ENCODE results near the gene TSEN54. TPM values are rescaled to one million over a fixed set of nuclear protein-coding genes. Genes with fewer than 3 reads are reported as not detected.

The TSEN54 gene
- total RNA-seq, 3 donors from 2014 or later = 26.3 to 38.0 (median 28.7) TPM

DNA sequence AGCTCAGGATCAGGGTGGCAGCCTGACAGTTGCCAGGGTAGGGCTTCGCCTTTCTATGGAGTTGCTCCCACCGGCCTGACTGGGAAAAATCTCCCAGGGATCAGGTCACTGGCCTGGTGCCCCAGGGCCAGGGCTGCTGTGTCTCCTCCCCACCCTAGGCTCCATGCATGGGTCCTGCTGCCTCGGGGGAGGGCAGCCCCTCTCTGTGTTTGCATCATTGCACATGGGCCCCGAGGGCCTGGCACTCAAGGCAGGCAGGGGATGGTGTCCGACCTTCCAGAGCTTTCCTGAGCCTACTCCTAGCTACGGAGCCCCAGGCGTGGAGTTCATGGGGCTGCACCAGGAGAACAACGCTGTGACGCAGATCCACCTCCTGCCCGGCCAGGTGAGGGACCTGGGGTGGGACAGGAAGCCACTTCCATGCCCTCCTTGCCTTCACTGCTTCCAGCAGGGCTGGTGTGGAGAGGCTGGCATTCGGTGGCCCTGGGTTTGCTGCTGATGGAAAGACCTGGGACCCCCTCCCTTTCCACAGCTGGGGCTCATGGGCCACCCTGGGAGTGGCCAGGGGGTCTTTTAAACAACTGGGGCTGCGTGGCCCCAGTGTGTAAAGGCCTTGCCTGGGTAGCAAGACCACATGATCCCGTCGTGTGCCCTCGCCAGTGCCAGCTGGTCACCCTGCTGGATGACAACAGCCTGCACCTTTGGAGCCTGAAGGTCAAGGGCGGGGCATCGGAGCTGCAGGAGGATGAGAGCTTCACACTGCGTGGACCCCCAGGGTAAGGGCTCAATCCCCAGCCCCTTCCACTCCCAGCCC lies 41.7 kb downstream of the TSEN54 start:
- DNase-seq (no peak), ATAC-seq (peak; percentile 2)
- peaks cover 32% of the 10 kb centered on the region for H3K4me1 ChIP-seq (ENCODE audit: low read depth)
- TF ChIP-seq, protein P1, sequence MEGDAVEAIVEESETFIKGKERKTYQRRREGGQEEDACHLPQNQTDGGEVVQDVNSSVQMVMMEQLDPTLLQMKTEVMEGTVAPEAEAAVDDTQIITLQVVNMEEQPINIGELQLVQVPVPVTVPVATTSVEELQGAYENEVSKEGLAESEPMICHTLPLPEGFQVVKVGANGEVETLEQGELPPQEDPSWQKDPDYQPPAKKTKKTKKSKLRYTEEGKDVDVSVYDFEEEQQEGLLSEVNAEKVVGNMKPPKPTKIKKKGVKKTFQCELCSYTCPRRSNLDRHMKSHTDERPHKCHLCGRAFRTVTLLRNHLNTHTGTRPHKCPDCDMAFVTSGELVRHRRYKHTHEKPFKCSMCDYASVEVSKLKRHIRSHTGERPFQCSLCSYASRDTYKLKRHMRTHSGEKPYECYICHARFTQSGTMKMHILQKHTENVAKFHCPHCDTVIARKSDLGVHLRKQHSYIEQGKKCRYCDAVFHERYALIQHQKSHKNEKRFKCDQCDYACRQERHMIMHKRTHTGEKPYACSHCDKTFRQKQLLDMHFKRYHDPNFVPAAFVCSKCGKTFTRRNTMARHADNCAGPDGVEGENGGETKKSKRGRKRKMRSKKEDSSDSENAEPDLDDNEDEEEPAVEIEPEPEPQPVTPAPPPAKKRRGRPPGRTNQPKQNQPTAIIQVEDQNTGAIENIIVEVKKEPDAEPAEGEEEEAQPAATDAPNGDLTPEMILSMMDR (IDR thresholded peaks at IDR 0.05) = no peak
- H3K4me3 ChIP-seq = no peak overlapping the region
- intact Hi-C loops (cut with DNase I, micrococcal nuclease) = no loop called here
- no peaks in the 10 kb centered on the region for H3K9me3 ChIP-seq
- H3K36me3 ChIP-seq (ENCODE audit: low read depth) = peaks cover 2% of the 10 kb centered on the region

DNA sequence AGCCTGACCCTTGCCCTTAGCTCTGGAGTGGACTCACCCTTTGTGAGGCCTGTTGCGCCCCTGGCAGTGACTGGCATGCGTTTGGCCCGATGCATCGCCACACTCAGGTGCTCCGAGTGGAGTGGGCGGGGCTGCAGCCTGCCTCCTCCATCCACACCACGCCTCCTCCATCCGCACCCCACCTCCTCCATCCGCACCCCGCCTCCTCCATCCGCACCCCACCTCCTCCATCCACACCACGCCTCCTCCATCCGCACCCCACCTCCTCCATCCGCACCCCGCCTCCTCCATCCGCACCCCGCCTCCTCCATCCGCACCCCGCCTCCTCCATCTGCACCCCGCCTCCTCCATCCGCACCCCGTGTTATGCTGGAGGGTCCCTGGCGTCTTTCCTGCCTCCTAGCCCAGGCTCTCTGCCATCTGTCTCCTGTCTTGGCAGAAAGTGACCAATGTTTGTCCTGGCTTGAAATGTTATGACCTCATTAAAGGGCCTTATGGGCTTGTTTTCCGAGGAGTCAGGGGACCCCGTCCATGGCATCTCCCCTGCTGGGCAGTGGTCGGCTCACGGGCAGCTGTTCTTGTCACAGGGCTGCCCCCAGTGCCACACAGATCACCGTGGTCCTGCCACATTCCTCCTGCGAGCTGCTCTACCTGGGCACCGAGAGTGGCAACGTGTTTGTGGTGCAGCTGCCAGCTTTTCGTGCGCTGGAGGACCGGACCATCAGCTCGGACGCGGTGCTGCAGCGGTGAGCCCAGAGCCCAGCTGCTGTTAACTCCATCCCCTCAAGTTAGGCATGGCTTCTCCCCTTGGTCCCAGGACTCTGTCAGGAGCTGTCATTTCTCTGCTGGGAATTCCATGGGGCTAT lies 42.6 kb downstream of the TSEN54 start:
- H3K36me3 ChIP-seq (ENCODE audit: low read depth) = peaks cover 8% of the 10 kb centered on the region
- H3K4me3 ChIP-seq = no peak overlapping the region
- DNase-seq = no peak
- intact Hi-C loops (cut with DNase I, micrococcal nuclease) = no loop called here
- peaks cover 29% of the 10 kb centered on the region for H3K4me1 ChIP-seq (ENCODE audit: low read depth)
- ATAC-seq = no peak
- no peaks in the 10 kb centered on the region for H3K9me3 ChIP-seq
- TF ChIP-seq, protein P1 (IDR thresholded peaks at IDR 0.05) = no peak

DNA sequence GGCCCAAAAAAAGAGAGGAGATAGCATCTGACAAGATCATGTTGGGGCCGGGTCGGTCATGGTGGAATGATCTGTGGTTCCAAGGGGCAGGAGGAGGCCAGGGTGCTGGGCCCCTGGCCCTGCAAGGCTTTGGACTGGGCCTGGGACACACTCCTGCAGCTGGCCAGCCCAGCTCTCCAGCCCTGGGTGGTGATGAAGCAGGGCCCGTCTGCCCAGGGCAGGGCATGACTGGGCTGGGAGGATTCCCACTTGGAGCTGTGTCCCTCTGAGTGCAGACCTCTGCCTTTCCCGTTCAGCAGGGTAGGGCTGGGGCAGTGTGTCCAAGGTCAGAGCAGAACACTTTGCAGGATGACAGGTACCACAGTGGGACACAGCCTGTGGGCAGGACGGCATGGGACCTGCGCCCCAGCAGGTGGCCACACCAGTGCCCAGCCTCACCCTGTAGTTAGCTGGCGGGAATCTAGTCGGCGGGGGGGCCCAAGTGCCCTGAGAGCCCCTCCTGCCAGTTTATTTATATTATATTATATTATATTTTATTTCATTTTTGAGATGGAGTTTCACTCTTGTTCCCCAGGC lies 43.7 kb downstream of the TSEN54 start:
- Histone ChIP-seq H3K4me3 (no peak overlapping the region), H3K36me3 (ENCODE audit: low read depth) (peaks cover 18% of the 10 kb centered on the region), H3K4me1 (ENCODE audit: low read depth) (peaks cover 29% of the 10 kb centered on the region), H3K9me3 (no peaks in the 10 kb centered on the region)
- TF ChIP-seq, protein P1 (IDR thresholded peaks at IDR 0.05) = no peak
- ATAC-seq (no peak), DNase-seq (no peak)
- intact Hi-C loops (cut with DNase I, micrococcal nuclease) = no loop called here

DNA sequence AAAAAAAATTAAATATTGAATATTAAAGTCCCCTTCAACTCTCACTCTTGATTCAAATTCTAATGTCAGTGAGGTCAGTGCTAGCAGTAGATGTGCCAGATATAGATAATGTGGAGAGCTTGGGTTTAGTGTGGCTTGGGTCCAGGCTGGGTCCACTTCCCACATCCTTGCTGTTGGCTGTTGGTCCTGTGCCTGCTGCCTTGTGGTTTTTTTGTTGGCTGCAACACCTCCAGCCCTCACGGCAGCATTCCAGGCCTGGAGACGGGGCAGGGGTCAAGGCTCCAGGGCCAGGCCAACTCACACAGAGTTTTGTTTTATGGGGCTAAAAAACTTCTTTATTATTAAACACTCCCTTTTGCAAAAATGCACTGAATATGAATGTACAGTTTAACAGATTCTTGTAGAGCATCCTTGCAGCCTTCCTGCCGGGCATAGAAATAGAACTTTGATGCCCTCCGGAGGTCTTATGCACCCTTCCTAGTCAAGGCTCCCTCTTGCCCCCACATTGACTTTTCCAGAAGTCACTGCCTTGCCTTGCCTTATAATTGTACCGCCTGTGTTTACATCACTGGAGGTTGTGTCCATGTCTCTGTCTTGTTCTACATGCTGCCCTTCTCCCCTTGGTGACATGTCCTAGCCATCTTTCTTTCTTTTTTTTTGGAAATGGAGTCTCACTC lies 45.7 kb downstream of the TSEN54 start:
- intact Hi-C loops (cut with DNase I, micrococcal nuclease) = no loop called here
- DNase-seq (no peak), ATAC-seq (no peak)
- Histone ChIP-seq H3K36me3 (ENCODE audit: low read depth) (peaks cover 19% of the 10 kb centered on the region), H3K4me1 (ENCODE audit: low read depth) (peaks cover 13% of the 10 kb centered on the region), H3K9me3 (no peaks in the 10 kb centered on the region), H3K4me3 (no peak overlapping the region)
- TF ChIP-seq, protein P1 (IDR thresholded peaks at IDR 0.05) = no peak

DNA sequence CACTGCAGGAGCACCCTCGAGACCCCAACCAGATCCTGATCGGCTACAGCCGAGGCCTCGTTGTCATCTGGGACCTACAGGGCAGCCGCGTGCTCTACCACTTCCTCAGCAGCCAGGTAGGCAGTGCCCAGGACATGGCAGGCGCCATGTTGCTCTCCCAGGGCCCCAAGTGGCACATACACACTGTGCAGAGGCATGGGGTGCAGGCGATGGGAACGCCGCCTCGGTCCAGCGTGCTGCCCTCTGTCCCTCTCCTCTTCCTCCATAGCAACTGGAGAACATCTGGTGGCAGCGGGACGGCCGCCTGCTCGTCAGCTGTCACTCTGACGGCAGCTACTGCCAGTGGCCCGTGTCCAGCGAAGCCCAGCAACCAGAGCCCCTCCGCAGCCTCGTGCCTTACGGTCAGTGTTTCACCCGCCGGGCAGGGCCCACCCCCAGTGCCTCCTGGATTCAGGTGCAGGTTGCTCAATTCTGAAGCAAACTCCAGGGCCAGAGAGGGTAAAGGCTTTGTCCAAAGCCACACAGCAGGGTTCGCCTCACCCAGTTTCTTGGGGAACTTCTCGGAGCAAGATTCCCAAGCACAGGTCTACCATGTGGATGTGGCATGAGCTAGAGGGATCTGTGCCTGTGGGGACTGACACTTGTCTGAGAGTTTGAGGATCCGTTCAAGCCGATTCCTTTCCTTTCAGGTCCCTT lies 46.9 kb downstream of the TSEN54 start:
- TF ChIP-seq, protein P1 (IDR thresholded peaks at IDR 0.05) = no peak
- peaks cover 1% of the 10 kb centered on the region for H3K4me1 ChIP-seq (ENCODE audit: low read depth)
- no peaks in the 10 kb centered on the region for H3K9me3 ChIP-seq
- DNase-seq = no peak
- ATAC-seq = no peak
- H3K36me3 ChIP-seq (ENCODE audit: low read depth) = peaks cover 19% of the 10 kb centered on the region
- no peak overlapping the region for H3K4me3 ChIP-seq
- intact Hi-C loops (cut with DNase I, micrococcal nuclease) = no loop called here

Measured in mucosa of descending colon (tissue), 3 donors.